IMR-90 (cell line): ENCODE measurements around the gene IRF2BP1. TPM values are rescaled to one million over a fixed set of nuclear protein-coding genes. Genes with fewer than 3 reads are reported as not detected.

ENCODE experiments used
- ATAC-seq: fragments of 200-7000 bp; cut with Tn5 transposase; 2 replicates; pipeline ENCODE4 v1.9.1; 2020; ENCODE audit warnings: low read depth, mild to moderate bottlenecking, moderate library complexity
- BruUV-seq: library from RNA; stranded (reverse); fragments of 400-500 nt; replicated peaks from 2 replicates; lab custom pipeline; 2021; lab: Mats Ljungman, UMichigan
- CTCF ChIA-PET: fragments of 300-600 bp; formaldehyde crosslinking; extraction: SDS; loops from one replicate; lab custom pipeline; 2021; ENCODE audit warnings: antibody characterized with exemption; lab: Yijun Ruan, JAX
- POLR2A ChIA-PET: fragments of 300-600 bp; sonication (Branson Sonifier 250); formaldehyde crosslinking; loops from one replicate; lab custom pipeline; 2022; ENCODE audit warnings: antibody characterized with exemption; ENCODE audit not compliant: unreplicated experiment; lab: Charles Lee
- DNase-seq: peaks from one replicate; pipeline ENCODE4 v3.0.0; 2013
- H2AFZ ChIP-seq: replicated peaks from 2 replicates; pipeline ENCODE3; 2013; ENCODE audit warnings: low read length, mild to moderate bottlenecking; ENCODE audit not compliant: poor library complexity
- H2AK5ac ChIP-seq: 2 replicates; pipeline ENCODE4 v1.6.1; 2013; ENCODE audit warnings: low read depth, low read length, inconsistent platforms
- H2AK9ac ChIP-seq: replicated peaks from 2 replicates; pipeline ENCODE3; 2013; ENCODE audit warnings: mild to moderate bottlenecking, low read depth, low read length, moderate library complexity; ENCODE audit not compliant: poor library complexity
- H2BK120ac ChIP-seq: 2 replicates; pipeline ENCODE4 v1.6.1; 2013; ENCODE audit warnings: low read depth, low read length, inconsistent platforms
- H2BK15ac ChIP-seq: 3 replicates; pipeline ENCODE4 v1.6.1; 2013; ENCODE audit warnings: low read depth, low read length, inconsistent platforms
- H2BK20ac ChIP-seq: 2 replicates; pipeline ENCODE4 v1.6.1; 2013; ENCODE audit warnings: low read depth, mild to moderate bottlenecking, inconsistent platforms, low read length, moderate library complexity
- H2BK5ac ChIP-seq: 2 replicates; pipeline ENCODE4 v1.6.1; 2013; ENCODE audit warnings: mild to moderate bottlenecking, low read depth, low read length, inconsistent platforms; ENCODE audit not compliant: poor library complexity, severe bottlenecking
- H3K14ac ChIP-seq: replicated peaks from 2 replicates; pipeline ENCODE4 v1.6.1; 2013; ENCODE audit warnings: low read depth, low read length, inconsistent platforms
- H3K18ac ChIP-seq: 2 replicates; pipeline ENCODE4 v1.6.1; 2013; ENCODE audit warnings: low read depth, low read length, control low read depth
- H3K23ac ChIP-seq: 2 replicates; pipeline ENCODE4 v1.6.1; 2013; ENCODE audit warnings: low read depth, low read length, inconsistent platforms
- H3K27ac ChIP-seq: 2 replicates; pipeline ENCODE4 v1.5.1; 2013; ENCODE audit warnings: mild to moderate bottlenecking, control low read depth, low read length; ENCODE audit not compliant: insufficient read depth
- H3K27me3 ChIP-seq: 2 replicates; pipeline ENCODE4 v1.6.1; 2013; ENCODE audit warnings: low read length; ENCODE audit not compliant: control insufficient read depth, insufficient read depth
- H3K36me3 ChIP-seq: 2 replicates; pipeline ENCODE4 v1.6.1; 2013; ENCODE audit warnings: low read length, mixed read lengths; ENCODE audit not compliant: control insufficient read depth, insufficient read depth
- H3K4ac ChIP-seq: 2 replicates; pipeline ENCODE4 v1.6.1; 2013; ENCODE audit warnings: low read depth, low read length, inconsistent platforms
- H3K4me1 ChIP-seq: 2 replicates; pipeline ENCODE4 v1.6.1; 2013; ENCODE audit warnings: low read length, mixed read lengths; ENCODE audit not compliant: control insufficient read depth, insufficient read depth
- H3K4me2 ChIP-seq: 2 replicates; pipeline ENCODE4 v1.6.1; 2013; ENCODE audit warnings: low read depth, mild to moderate bottlenecking, control low read depth, low read length, moderate library complexity
- H3K4me3 ChIP-seq: 2 replicates; pipeline ENCODE4 v1.5.1; 2013; ENCODE audit warnings: low read depth, mild to moderate bottlenecking, control low read depth, low read length, moderate library complexity; ENCODE audit not compliant: insufficient read depth
- H3K56ac ChIP-seq: 2 replicates; pipeline ENCODE4 v1.6.1; 2013; ENCODE audit warnings: low read length, inconsistent platforms; ENCODE audit not compliant: insufficient read depth; ENCODE audit errors: extremely low read depth
- H3K79me1 ChIP-seq, 2 experiments: 2 replicates each; pipeline ENCODE4 v1.6.1; 2013; ENCODE audit warnings: low read length in 2 of 2, inconsistent platforms in 1 of 2, low read depth in 1 of 2
- H3K9ac ChIP-seq: 2 replicates; pipeline ENCODE4 v1.6.1; 2013; ENCODE audit warnings: low read depth, low read length, control low read depth
- H3K9me1 ChIP-seq: 2 replicates; pipeline ENCODE4 v1.6.1; 2013; ENCODE audit warnings: low read length, inconsistent platforms; ENCODE audit not compliant: insufficient read depth
- H3K9me3 ChIP-seq: 2 replicates; pipeline ENCODE4 v1.6.1; 2013; ENCODE audit warnings: low read length; ENCODE audit not compliant: control insufficient read depth, insufficient read depth
- H4K20me1 ChIP-seq: 2 replicates; pipeline ENCODE4 v1.6.1; 2013; ENCODE audit warnings: low read length, inconsistent platforms; ENCODE audit not compliant: insufficient read depth
- H4K5ac ChIP-seq: 2 replicates; pipeline ENCODE4 v1.6.1; 2013; ENCODE audit warnings: mild to moderate bottlenecking, low read depth, low read length, control low read depth
- H4K8ac ChIP-seq, 2 experiments: 2 replicates each; pipeline ENCODE4 v1.6.1; 2013; ENCODE audit warnings: low read depth in 2 of 2, low read length in 2 of 2, control low read depth in 1 of 2, inconsistent platforms in 1 of 2
- H4K91ac ChIP-seq: 2 replicates; pipeline ENCODE4 v1.6.1; 2013; ENCODE audit warnings: low read depth, low read length, inconsistent platforms; ENCODE audit not compliant: insufficient read depth
- BHLHE40 ChIP-seq: fragments of 150-350 bp; IDR thresholded peaks from 2 replicates; pipeline ENCODE4 v1.6.1; 2016; ENCODE audit warnings: mild to moderate bottlenecking, low read depth, low read length
- CEBPB ChIP-seq: IDR thresholded peaks from 2 replicates; pipeline ENCODE4 v1.6.1; 2012; ENCODE audit warnings: low read depth, low read length, improper control_type of control experiment
- CHD1 ChIP-seq: IDR thresholded peaks from 2 replicates; pipeline ENCODE4 v1.6.1; 2012; ENCODE audit warnings: low read depth, low read length, improper control_type of control experiment
- FOS ChIP-seq: fragments of 150-350 bp; IDR thresholded peaks from 2 replicates; pipeline ENCODE4 v1.6.1; 2016; ENCODE audit warnings: low read depth, low read length
- MAFK ChIP-seq: IDR thresholded peaks from 2 replicates; pipeline ENCODE4 v1.6.1; 2012; ENCODE audit warnings: low read depth, low read length, improper control_type of control experiment
- MAZ ChIP-seq: IDR thresholded peaks from 2 replicates; pipeline ENCODE4 v1.6.1; 2012; ENCODE audit warnings: low read depth, mild to moderate bottlenecking, low read length, improper control_type of control experiment, moderate library complexity, borderline replicate concordance
- MXI1 ChIP-seq: IDR thresholded peaks from 2 replicates; pipeline ENCODE4 v1.6.1; 2012; ENCODE audit warnings: low read depth, mild to moderate bottlenecking, low read length, moderate library complexity, borderline replicate concordance
- NFE2L2 ChIP-seq: fragments of 150-350 bp; IDR thresholded peaks from 2 replicates; pipeline ENCODE4 v1.6.1; 2016; ENCODE audit warnings: low read depth, mild to moderate bottlenecking, low read length
- POLR2A ChIP-seq: IDR thresholded peaks from 2 replicates; pipeline ENCODE4 v1.6.1; 2012; ENCODE audit warnings: mild to moderate bottlenecking, low read depth, low read length
- RAD21 ChIP-seq: IDR thresholded peaks from 2 replicates; pipeline ENCODE4 v1.6.1; 2012; ENCODE audit warnings: low read length, improper control_type of control experiment
- RCOR1 ChIP-seq: IDR thresholded peaks from 2 replicates; pipeline ENCODE4 v1.6.1; 2012; ENCODE audit warnings: mild to moderate bottlenecking, low read length, improper control_type of control experiment; ENCODE audit not compliant: insufficient replicate concordance
- RFX5 ChIP-seq: IDR thresholded peaks from 2 replicates; pipeline ENCODE4 v1.8.0; 2012; ENCODE audit warnings: low read depth, mild to moderate bottlenecking, low read length, moderate library complexity
- SMC3 ChIP-seq: fragments of 150-350 bp; IDR thresholded peaks from 2 replicates; pipeline ENCODE4 v1.6.1; 2016; ENCODE audit warnings: low read depth, mild to moderate bottlenecking, antibody characterized with exemption, low read length, moderate library complexity
- WGBS, 2 experiments: methylation state at CpG; one replicate each; pipeline versions ENCODE4 v1.1.5 to v1.1.7; 2013; ENCODE audit warnings: missing lambda C conversion rate in 2 of 2; ENCODE audit not compliant: insufficient read length in 1 of 2; ENCODE audit errors: extremely low coverage in 2 of 2; 5-methylcytosine and 5-hydroxymethylcytosine counted together
- dilution Hi-C: fragments of 300-500 bp; cut with HindIII; formaldehyde crosslinking; loops from one replicate; pipeline ENCODE4 v1.14.3; 2018; ENCODE audit warnings: low sequenced_read_pairs; ENCODE audit not compliant: unreplicated experiment
- in situ Hi-C: fragments of 300-500 bp; cut with MboI; formaldehyde crosslinking; loops from 3 replicates; pipeline ENCODE4 v1.14.3; 2019; ENCODE audit warnings: low sequenced_read_pairs, inconsistent platforms, mixed read lengths
- intact Hi-C: fragments of 100-400 bp; cut with micrococcal nuclease; formaldehyde crosslinking; loops from 2 replicates; pipeline ENCODE4 v1.10.0; 2022
- polyA plus RNA-seq, 3 experiments: library from polyadenylated mRNA; depleted of rRNA; stranded (reverse); fragments of >200 nt; gene quantifications; 2 replicates each; pipeline ENCODE4 v1.2.3, GENCODE V29; 2012; ENCODE audit warnings: low replicate concordance in 1 of 3
- total RNA-seq: library from RNA; depleted of rRNA; stranded (reverse); fragments of >200 nt; gene quantifications from 2 replicates; pipeline ENCODE4 v1.2.3, GENCODE V29; 2012
- TF ChIP-seq, protein P1 (sequence below): fragments of 150-350 bp; IDR thresholded peaks from 2 replicates; pipeline ENCODE4 v1.6.1; 2016; ENCODE audit warnings: low read depth, mild to moderate bottlenecking, low read length, moderate library complexity, borderline replicate concordance
- TF ChIP-seq, protein P2 (sequence below): fragments of 150-350 bp; IDR thresholded peaks from 2 replicates; pipeline ENCODE4 v1.6.1; 2017; ENCODE audit warnings: mild to moderate bottlenecking, antibody characterized with exemption, low read length, low read depth
- TF ChIP-seq, protein P3 (sequence below): conservative IDR thresholded peaks from 2 replicates; pipeline ENCODE4 v1.5.1; 2012; ENCODE audit warnings: mild to moderate bottlenecking, low read depth, low read length, improper control_type of control experiment

IRF2BP1 gene
- total and polyA plus RNA-seq, 2 of the 4 experiments (the other 2 are of a cell fraction), result 4.5 to 8.5 TPM

DNA sequence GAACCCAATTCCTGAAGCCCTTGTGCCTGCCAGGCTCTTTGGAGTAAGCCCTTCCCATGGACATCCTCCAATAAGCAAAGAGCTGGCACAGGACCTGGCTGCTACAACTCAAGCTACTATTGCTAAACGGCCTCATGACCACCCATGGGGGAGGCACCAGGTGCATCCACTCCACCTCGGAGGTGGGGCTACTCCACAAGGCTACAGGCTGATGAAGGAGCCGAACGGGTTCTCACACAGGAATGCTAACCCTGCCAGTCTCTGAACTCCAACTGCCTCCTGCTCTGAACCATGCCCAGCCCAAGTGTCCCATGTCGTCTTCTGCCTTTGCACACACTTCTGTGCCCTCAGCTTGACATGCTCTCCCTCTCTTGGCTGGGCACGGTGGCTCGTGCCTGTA lies 33.0 kb downstream of the IRF2BP1 start:
- H3K18ac ChIP-seq, result no peak overlapping the region
- ChIA-PET CTCF (no interaction called here), POLR2A (interaction anchor here (0.6 kb wide), 1 partner anchor 971 kb away, joined by 5 read pairs; no protein-coding TSS in a partner anchor)
- no peaks in the 10 kb centered on the region for H3K9me3 ChIP-seq
- H2AK9ac ChIP-seq, result peak overlapping the region; percentile 65
- no peak overlapping the region for H2AK5ac ChIP-seq
- peaks cover 16% of the 10 kb centered on the region for H3K9me1 ChIP-seq
- 90% methylated on average over 7 of the region's 7 CpGs; no CpG with 5 or more reads in 1 of the 2 experiments for WGBS, 2 experiments
- no peaks in the 10 kb centered on the region for H3K4me1 ChIP-seq
- no peak for TF ChIP-seq SMC3
- no peak for TF ChIP-seq NFE2L2
- no peak for TF ChIP-seq MXI1
- TF ChIP-seq RFX5, result no peak
- TF ChIP-seq, protein P1, sequence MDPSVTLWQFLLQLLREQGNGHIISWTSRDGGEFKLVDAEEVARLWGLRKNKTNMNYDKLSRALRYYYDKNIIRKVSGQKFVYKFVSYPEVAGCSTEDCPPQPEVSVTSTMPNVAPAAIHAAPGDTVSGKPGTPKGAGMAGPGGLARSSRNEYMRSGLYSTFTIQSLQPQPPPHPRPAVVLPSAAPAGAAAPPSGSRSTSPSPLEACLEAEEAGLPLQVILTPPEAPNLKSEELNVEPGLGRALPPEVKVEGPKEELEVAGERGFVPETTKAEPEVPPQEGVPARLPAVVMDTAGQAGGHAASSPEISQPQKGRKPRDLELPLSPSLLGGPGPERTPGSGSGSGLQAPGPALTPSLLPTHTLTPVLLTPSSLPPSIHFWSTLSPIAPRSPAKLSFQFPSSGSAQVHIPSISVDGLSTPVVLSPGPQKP, result no peak
- no peak for TF ChIP-seq MAFK
- TF ChIP-seq, protein P2, sequence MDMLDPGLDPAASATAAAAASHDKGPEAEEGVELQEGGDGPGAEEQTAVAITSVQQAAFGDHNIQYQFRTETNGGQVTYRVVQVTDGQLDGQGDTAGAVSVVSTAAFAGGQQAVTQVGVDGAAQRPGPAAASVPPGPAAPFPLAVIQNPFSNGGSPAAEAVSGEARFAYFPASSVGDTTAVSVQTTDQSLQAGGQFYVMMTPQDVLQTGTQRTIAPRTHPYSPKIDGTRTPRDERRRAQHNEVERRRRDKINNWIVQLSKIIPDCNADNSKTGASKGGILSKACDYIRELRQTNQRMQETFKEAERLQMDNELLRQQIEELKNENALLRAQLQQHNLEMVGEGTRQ, result no peak
- TF ChIP-seq, protein P3, sequence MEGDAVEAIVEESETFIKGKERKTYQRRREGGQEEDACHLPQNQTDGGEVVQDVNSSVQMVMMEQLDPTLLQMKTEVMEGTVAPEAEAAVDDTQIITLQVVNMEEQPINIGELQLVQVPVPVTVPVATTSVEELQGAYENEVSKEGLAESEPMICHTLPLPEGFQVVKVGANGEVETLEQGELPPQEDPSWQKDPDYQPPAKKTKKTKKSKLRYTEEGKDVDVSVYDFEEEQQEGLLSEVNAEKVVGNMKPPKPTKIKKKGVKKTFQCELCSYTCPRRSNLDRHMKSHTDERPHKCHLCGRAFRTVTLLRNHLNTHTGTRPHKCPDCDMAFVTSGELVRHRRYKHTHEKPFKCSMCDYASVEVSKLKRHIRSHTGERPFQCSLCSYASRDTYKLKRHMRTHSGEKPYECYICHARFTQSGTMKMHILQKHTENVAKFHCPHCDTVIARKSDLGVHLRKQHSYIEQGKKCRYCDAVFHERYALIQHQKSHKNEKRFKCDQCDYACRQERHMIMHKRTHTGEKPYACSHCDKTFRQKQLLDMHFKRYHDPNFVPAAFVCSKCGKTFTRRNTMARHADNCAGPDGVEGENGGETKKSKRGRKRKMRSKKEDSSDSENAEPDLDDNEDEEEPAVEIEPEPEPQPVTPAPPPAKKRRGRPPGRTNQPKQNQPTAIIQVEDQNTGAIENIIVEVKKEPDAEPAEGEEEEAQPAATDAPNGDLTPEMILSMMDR, result no peak
- no peak for TF ChIP-seq FOS
- TF ChIP-seq BHLHE40, result no peak
- no peak for TF ChIP-seq MAZ
- TF ChIP-seq POLR2A, result no peak
- TF ChIP-seq CEBPB, result no peak
- no peak for TF ChIP-seq RCOR1
- TF ChIP-seq CHD1, result no peak
- no peak for TF ChIP-seq RAD21
- no peak overlapping the region for H3K27ac ChIP-seq
- H3K14ac ChIP-seq, result no peak overlapping the region
- H2BK20ac ChIP-seq, result no peak overlapping the region
- H2BK120ac ChIP-seq, result no peak overlapping the region
- intact Hi-C loops (no loop called here), in situ Hi-C loops (no loop called here), dilution Hi-C loops (no loop called here)
- no peak overlapping the region for H4K91ac ChIP-seq
- H2AFZ ChIP-seq, result no peak overlapping the region
- H4K20me1 ChIP-seq, result peaks cover 36% of the 10 kb centered on the region
- no peak overlapping the region for H3K4me3 ChIP-seq
- H3K79me1 ChIP-seq, result peaks cover 32 to 60% of the 10 kb centered on the region in 2 experiments
- no peak overlapping the region for H2BK15ac ChIP-seq
- no peak overlapping the region for H4K8ac ChIP-seq
- no peak overlapping the region for H4K5ac ChIP-seq
- no peaks in the 10 kb centered on the region for H3K27me3 ChIP-seq
- H3K56ac ChIP-seq, result no peak overlapping the region
- no peak for ATAC-seq
- H3K4me2 ChIP-seq, result no peak overlapping the region
- BruUV-seq, result no TSS peak
- no peak overlapping the region for H3K4ac ChIP-seq
- no peak for DNase-seq
- peaks cover 50% of the 10 kb centered on the region for H3K36me3 ChIP-seq
- H3K9ac ChIP-seq, result no peak overlapping the region
- no peak overlapping the region for H2BK5ac ChIP-seq
- H3K23ac ChIP-seq, result no peak overlapping the region
